OCI-LY1 (cell line): ENCODE results near the gene DDX24.

ENCODE experiments used
- H2AFZ ChIP-seq: fragments of 200-600 bp; sonication (generic), shearing (Covaris generic); 2 replicates; pipeline ENCODE4 v1.6.0; 2014; ENCODE audit warnings: antibody characterized with exemption, mild to moderate bottlenecking, low read length
- H3F3A ChIP-seq: fragments of 200-600 bp; sonication (generic), shearing (Covaris generic); 2 replicates; pipeline ENCODE4 v1.6.0; 2014; ENCODE audit warnings: mild to moderate bottlenecking, antibody characterized with exemption, low read length, moderate library complexity; ENCODE audit not compliant: insufficient read depth
- H3K27ac ChIP-seq: fragments of 200-600 bp; sonication (generic); 2 replicates; pipeline ENCODE4 v1.5.1; 2014; ENCODE audit warnings: low read length, mixed run types, mild to moderate bottlenecking, low read depth; ENCODE audit not compliant: poor library complexity, severe bottlenecking
- H3K27me3 ChIP-seq: fragments of 200-600 bp; sonication (generic); 2 replicates; pipeline ENCODE4 v1.6.0; 2014; ENCODE audit warnings: antibody characterized with exemption, mild to moderate bottlenecking, low read length, moderate library complexity; ENCODE audit not compliant: insufficient read depth
- H3K36me3 ChIP-seq: fragments of 200-600 bp; sonication (generic); 2 replicates; pipeline ENCODE4 v1.6.1; 2014; ENCODE audit warnings: mild to moderate bottlenecking, antibody characterized with exemption, low read length, moderate library complexity, mixed read lengths; ENCODE audit not compliant: insufficient read depth
- H3K4me1 ChIP-seq: fragments of 200-600 bp; sonication (generic); 2 replicates; pipeline ENCODE4 v1.5.1; 2014; ENCODE audit warnings: mild to moderate bottlenecking, low read length, moderate library complexity; ENCODE audit not compliant: insufficient read depth, severe bottlenecking
- H3K4me2 ChIP-seq: fragments of 200-600 bp; sonication (generic), shearing (Covaris generic); 2 replicates; pipeline ENCODE4 v1.6.1; 2014; ENCODE audit warnings: low read length
- H3K4me3 ChIP-seq: fragments of 200-600 bp; sonication (generic); 2 replicates; pipeline ENCODE4 v1.5.1; 2014; ENCODE audit warnings: low read length, low read depth, mild to moderate bottlenecking, mixed read lengths; ENCODE audit not compliant: poor library complexity, severe bottlenecking
- H3K79me2 ChIP-seq: fragments of 200-600 bp; shearing (Covaris generic); 2 replicates; pipeline ENCODE4 v1.6.1; 2016; ENCODE audit warnings: mixed run types, low read length, mixed read lengths; ENCODE audit not compliant: insufficient read depth
- H3K9ac ChIP-seq: fragments of 200-600 bp; sonication (generic), shearing (Covaris generic); 2 replicates; pipeline ENCODE4 v1.6.1; 2014; ENCODE audit warnings: mild to moderate bottlenecking, low read length, mixed read lengths
- H3K9me2 ChIP-seq: fragments of 200-600 bp; sonication (generic), shearing (Covaris generic); 2 replicates; pipeline ENCODE4 v1.6.1; 2014; ENCODE audit warnings: low read depth, mild to moderate bottlenecking, low read length, mixed read lengths
- H3K9me3 ChIP-seq: fragments of 200-600 bp; shearing (Covaris generic); 2 replicates; pipeline ENCODE4 v1.6.1; 2014; ENCODE audit warnings: low read length, mixed read lengths
- H4K20me1 ChIP-seq: fragments of 200-600 bp; sonication (generic), shearing (Covaris generic); 2 replicates; pipeline ENCODE4 v1.6.0; 2016; ENCODE audit warnings: mild to moderate bottlenecking, low read length; ENCODE audit not compliant: insufficient read depth
- EZH2 ChIP-seq: fragments of 200-600 bp; sonication (generic), shearing (Covaris generic); IDR thresholded peaks from 2 replicates; pipeline ENCODE4 v1.8.0; 2017; ENCODE audit warnings: borderline replicate concordance, mixed run types, mild to moderate bottlenecking, antibody characterized with exemption, low read length, moderate library complexity, mixed read lengths
- TF ChIP-seq, protein P1 (sequence below): fragments of 200-600 bp; sonication (generic), shearing (Covaris generic); IDR thresholded peaks from 2 replicates; pipeline ENCODE4 v1.5.1; 2017; ENCODE audit warnings: mild to moderate bottlenecking, antibody characterized with exemption, low read length, moderate library complexity, mixed read lengths

DDX24 gene

DNA sequence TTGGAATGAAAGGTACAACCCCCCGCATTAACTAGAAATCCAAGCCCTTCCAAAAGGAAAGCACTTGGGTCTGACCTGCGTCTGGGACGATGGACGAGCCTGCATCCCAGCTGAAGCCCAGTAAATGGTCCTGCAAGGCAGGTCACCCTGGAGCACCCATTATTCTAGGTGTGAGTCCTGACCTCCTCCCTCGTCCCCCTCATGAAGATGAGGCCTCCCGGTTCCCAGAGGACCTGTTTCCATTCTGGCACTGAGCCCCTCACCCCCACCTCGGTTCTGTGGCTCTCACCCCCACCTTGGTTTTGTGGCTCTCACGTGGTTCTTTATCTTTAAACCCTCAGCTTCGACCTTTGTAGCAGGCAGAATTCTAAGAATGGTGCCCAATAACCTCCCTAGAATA lies 36.9 kb upstream of the DDX24 start:
- Histone ChIP-seq H2AFZ (no peak overlapping the region), H3K79me2 (no peaks in the 10 kb centered on the region), H3K4me2 (no peak overlapping the region), H3K4me3 (no peak overlapping the region), H3K9me2 (no peaks in the 10 kb centered on the region), H3K4me1 (no peaks in the 10 kb centered on the region), H3K36me3 (no peaks in the 10 kb centered on the region; the same call in 1 of the 2 replicates), H3F3A (no peaks in the 10 kb centered on the region), H4K20me1 (no peaks in the 10 kb centered on the region), H3K27ac (no peak overlapping the region), H3K9me3 (no peaks in the 10 kb centered on the region), H3K9ac (no peak overlapping the region), H3K27me3 (peaks cover 3% of the 10 kb centered on the region; the same call in 1 of the 2 replicates)
- TF ChIP-seq, protein P1, sequence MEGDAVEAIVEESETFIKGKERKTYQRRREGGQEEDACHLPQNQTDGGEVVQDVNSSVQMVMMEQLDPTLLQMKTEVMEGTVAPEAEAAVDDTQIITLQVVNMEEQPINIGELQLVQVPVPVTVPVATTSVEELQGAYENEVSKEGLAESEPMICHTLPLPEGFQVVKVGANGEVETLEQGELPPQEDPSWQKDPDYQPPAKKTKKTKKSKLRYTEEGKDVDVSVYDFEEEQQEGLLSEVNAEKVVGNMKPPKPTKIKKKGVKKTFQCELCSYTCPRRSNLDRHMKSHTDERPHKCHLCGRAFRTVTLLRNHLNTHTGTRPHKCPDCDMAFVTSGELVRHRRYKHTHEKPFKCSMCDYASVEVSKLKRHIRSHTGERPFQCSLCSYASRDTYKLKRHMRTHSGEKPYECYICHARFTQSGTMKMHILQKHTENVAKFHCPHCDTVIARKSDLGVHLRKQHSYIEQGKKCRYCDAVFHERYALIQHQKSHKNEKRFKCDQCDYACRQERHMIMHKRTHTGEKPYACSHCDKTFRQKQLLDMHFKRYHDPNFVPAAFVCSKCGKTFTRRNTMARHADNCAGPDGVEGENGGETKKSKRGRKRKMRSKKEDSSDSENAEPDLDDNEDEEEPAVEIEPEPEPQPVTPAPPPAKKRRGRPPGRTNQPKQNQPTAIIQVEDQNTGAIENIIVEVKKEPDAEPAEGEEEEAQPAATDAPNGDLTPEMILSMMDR, result no peak
- no peak for TF ChIP-seq EZH2

DNA sequence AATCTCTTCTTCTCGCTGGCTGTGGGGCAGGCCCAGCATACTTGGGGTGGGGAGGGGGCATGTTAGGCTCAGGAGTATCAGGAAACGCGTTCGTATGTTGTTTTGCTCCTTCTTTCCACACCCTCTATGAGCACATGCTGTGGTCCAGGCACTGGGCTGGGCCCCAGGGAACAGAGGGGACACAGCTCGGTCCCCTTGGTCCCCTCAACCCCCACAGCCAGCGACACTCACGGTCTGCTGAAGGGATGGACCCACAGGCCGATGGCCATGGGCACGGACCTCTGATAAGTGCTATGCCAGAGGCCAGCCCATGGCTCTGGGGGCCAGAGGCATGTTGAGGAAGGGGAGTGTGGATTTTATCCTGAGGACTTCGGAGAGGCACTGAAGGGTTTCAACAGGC lies 35.7 kb upstream of the DDX24 start:
- Histone ChIP-seq H3K9me2 (no peaks in the 10 kb centered on the region), H3K79me2 (no peaks in the 10 kb centered on the region), H3K4me3 (no peak overlapping the region), H3K9ac (no peak overlapping the region), H3K4me2 (no peak overlapping the region), H3K9me3 (no peaks in the 10 kb centered on the region), H3K4me1 (no peaks in the 10 kb centered on the region), H3K27ac (no peak overlapping the region), H3F3A (no peaks in the 10 kb centered on the region), H3K36me3 (no peaks in the 10 kb centered on the region; the same call in 1 of the 2 replicates), H3K27me3 (no peaks in the 10 kb centered on the region; the same call in 1 of the 2 replicates), H4K20me1 (no peaks in the 10 kb centered on the region), H2AFZ (no peak overlapping the region)
- TF ChIP-seq, protein P1, result no peak
- no peak for TF ChIP-seq EZH2

DNA sequence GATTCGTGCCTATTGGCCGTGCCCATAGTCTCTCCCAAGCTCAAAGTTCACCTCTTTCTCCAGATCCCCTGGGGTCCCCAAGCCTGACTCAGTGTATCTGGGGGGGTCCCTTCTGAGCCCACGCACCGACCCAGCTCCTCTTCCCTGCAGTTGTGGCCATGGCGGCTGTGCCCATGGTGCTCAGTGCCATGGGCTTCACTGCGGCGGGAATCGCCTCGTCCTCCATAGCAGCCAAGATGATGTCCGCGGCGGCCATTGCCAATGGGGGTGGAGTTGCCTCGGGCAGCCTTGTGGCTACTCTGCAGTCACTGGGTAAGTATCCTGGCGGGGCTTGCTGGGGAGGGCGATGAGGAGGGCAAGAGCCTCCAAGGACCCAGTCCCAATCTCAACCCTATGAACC lies 34.6 kb upstream of the DDX24 start:
- H3F3A ChIP-seq, result no peaks in the 10 kb centered on the region
- no peaks in the 10 kb centered on the region; the same call in 1 of the 2 replicates for H3K36me3 ChIP-seq
- H3K4me1 ChIP-seq, result no peaks in the 10 kb centered on the region
- H3K27me3 ChIP-seq, result no peaks in the 10 kb centered on the region
- H3K9ac ChIP-seq, result no peak overlapping the region
- no peak overlapping the region for H3K4me2 ChIP-seq
- H3K9me2 ChIP-seq, result no peaks in the 10 kb centered on the region
- H4K20me1 ChIP-seq, result no peaks in the 10 kb centered on the region
- TF ChIP-seq, protein P1, result no peak
- no peak for TF ChIP-seq EZH2
- H3K4me3 ChIP-seq, result no peak overlapping the region
- no peaks in the 10 kb centered on the region for H3K9me3 ChIP-seq
- H3K79me2 ChIP-seq, result no peaks in the 10 kb centered on the region
- no peak overlapping the region for H3K27ac ChIP-seq
- no peak overlapping the region for H2AFZ ChIP-seq
